Amniotic epithelial cell (primary cell): ENCODE results near the gene PPP6C.
A peak's percentile ranks its signal among the peaks of the same experiment; 100 is the strongest.
"Not testable (repeated sequence)": the region's sequence is repeated elsewhere in the genome, so short reads cannot be mapped to it uniquely, and the experiment has no call there.

Experiments used
- DNase-seq: peaks from one replicate; pipeline ENCODE4 v3.0.0-alpha.2; 2010; ENCODE audit warnings: low read depth

PPP6C gene

GRCh38 chr9:125141751-125142150, 47.9 kb downstream of the PPP6C start:
- DNase-seq, result no peak

- DNase-seq, result peak; percentile 44
These were observed 48.4 kb downstream of the PPP6C start for GRCh38 chr9:125141251-125141650.

DNA sequence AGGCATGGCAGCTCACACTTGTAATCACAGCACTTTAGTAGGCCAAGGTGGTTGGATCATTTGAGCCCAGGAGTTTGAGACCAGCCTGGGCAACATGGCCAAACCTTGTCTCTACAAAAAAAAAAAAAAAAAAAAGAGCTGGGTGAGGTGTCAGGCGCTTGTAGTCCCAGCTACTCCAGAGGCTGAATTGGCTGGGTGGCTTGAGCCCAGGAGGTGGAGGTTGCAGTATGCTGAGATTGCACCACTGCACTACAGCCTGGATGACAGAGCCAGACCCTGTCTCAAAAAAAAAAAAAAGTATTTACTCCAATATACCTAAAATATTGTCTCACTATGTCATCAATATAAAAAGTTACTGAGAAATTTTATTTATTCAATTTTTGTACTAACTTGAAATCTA, 49.0 kb downstream of the PPP6C start:
- DNase-seq, result no peak

- DNase-seq, result peak; percentile 55
These were observed 52.4 kb downstream of the PPP6C start for GRCh38 chr9:125137200-125137599.

DNA sequence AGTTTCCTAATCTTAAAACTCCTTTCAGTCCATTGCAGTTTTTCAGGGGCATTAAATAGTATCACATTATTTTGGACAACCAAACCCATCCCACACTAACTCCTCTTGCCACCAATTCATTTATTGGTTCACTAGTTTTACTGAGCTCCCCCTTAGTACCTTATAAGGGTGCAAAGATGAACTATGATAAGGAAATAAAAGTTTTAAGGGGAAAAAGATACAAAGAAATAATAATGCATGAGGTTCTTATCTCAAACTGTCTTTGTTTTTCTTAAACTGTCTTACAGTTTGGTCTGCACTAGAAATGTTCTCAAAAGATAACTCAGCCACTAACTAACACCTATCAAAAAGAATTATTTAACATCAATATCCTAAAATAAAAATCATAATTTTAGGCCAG, 54.6 kb downstream of the PPP6C start:
- no peak for DNase-seq

- no peak for DNase-seq
These were observed 55.9 kb downstream of the PPP6C start for GRCh38 chr9:125133403-125134329.

DNA sequence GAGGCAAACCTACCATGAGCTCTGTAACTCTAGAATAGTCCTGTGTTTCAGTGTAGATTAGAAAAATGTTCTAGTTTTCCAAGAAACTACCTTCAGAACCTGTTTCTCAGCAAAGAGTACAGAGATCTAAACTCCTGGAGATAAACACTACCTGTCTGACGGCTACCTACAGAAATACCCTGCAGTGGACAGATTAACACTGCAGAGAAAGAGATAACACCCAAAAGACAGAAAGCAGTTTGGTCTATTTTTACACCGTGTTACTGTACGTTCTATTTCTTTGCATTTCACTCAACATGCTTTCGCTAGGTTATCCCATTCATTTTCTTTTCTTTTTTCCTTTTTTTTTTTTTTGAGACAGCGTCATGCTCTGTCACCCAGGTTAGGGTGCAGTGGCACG, 57.8 kb downstream of the PPP6C start:
- DNase-seq, result no peak

DNA sequence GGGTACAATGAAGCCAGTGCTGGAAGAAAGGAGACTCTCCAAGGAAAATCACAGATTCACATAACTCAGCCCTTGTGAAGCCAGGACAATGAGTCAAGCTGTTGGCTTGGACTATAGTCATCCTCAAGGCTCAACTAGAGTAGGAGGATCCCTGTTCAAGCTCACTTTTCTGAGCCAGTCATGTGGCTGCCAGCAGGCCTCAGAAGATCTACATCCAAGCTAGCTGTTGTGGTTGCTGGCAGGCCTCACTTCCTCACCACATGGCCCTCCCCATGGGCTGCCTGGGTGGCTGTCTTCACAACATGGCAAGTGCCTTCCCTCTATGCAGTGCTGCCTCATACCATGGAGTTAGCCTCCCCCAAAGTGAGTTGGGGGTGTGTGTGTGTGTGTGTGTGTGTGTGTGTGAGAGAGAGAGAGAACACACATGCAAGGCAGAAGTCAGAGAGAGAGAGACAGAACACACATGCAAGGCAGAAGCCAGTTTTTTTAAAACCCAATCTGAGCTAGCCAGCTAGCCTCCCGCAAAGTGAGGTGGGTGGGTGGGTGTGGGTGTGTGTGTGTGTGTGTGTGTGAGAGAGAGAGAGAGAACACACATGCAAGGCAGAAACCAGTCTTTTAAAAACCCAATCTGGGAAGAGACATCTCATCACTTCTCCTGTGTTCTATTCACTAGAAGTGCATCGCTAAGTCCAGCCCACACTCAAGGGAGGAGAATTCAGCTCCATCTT, 63.4 kb downstream of the PPP6C start:
- DNase-seq, result peak; percentile 100

GRCh38 chr9:125125523-125125922, 64.1 kb downstream of the PPP6C start:
- peak; percentile 33 for DNase-seq

DNA sequence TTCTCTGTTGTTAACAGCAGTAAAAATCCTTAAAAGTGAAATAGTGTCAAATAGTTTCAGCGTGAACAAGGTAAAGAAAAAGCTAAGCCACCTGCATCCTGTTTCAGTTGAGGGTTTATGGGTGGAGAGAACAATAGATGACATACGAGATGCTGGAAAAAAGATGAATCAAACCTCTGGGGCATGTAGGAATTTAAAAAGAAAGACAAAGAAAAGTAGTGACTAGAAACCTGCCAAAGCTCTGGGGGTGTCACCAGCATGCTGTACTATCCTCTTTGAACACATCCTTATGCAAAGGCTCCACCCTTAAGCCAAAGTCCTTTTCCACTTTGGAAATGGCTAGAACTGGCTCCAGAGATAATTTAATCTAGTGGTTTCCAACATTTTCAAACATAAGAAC, 68.5 kb downstream of the PPP6C start:
- no peak for DNase-seq

DNA sequence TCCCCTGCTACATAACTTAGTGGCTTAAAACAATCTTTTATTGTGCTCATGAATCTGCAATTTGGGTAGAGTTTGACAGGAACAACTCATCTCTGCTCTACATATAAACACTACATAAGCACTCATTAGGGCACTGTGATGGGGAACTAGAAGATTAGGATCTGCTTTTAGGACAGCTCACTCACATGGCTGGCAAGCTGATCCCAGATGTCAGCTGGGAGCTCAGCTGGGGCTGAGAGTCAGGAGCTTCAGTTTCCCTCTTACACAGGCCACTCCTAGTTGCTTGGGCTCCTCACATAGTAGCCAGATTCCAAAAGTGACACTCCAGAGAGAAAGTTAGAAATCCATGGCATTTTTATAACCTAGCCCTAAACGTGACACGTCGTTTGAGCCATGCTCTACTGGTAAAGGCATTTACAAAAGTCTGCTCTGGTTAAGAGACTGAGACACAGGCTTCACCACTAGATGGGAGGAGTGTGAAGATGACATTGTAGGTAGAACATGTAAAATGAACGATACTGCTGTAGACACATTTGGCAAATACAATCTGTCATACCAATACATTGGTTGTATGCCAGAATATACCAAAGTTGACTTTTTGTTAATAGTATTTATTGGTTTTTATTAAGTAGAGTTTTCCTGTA, 69.8 kb downstream of the PPP6C start:
- peak; percentile 30 for DNase-seq

GRCh38 chr9:125118696-125119095, 70.9 kb downstream of the PPP6C start:
- not testable (repeated sequence) for DNase-seq

DNA sequence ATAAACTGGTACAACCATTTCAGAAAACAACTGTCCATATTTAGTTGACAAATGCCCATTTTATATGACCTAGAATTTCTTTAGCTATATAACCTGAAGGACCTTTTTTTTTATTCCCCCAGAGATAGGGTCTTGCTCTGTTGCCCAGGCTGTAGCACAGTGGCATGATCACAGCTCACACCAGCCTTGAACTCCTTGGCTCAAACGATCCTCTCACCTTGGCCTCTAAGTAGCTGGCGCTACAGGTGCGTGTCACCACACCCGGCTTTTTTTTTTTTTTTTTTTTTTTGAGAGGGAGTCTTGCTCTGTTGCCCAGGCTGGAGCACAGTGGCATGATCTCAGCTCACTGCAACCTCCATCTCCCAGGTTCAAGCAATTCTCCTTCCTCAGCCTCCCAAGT, 75.1 kb downstream of the PPP6C start:
- DNase-seq, result not testable (repeated sequence)

GRCh38 chr9:125110464-125110863, 79.1 kb downstream of the PPP6C start:
- no peak for DNase-seq

- DNase-seq, result not testable (repeated sequence)
These were observed 81.1 kb downstream of the PPP6C start for GRCh38 chr9:125108541-125108940.

GRCh38 chr9:125106285-125106893, 83.2 kb downstream of the PPP6C start:
- peak; percentile 54 for DNase-seq

- no peak for DNase-seq
These were observed 85.7 kb downstream of the PPP6C start for GRCh38 chr9:125103770-125104460.

DNA sequence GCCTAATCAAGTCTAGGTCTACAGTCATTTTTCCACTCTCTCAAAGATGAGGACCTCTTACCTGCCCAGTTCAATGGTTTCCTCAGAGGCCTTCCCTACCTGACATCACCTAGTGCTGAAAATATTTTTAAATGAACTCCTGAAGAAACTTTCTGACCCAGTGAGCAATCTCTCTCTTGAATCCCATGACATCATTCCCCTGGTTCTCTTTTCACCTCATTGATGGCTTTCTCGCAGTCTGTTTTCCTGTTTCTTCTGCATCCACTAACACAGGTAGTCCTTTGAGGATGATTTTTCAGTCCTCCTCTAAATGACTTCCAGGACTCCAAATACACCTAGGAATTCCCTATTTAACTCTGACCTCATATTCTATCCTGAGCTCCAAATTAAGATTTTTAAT, 86.6 kb downstream of the PPP6C start:
- no peak for DNase-seq

DNA sequence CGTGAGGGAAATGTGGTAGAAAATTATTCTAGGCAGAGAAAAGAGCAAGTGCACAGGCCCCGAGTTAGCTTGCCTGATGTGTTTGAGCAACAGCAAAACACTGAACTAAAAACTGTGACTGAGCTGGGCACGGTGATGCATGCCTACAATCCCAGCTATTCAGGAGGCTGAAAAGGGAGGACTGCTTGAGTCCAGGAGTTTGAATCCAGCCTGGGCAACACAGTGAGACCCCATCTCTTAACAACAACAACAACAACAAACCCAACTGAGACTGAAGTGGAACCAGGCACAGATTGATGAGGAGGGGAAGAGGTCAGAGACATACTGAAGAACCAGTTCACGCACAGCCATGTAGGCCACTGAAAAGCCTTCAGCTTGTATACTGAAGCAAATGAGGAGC, 88.8 kb downstream of the PPP6C start:
- no peak for DNase-seq

- no peak for DNase-seq
These were observed 89.8 kb downstream of the PPP6C start for GRCh38 chr9:125099816-125100215.
